HG02943 (cell line): ENCODE data around the gene TUBGCP2.

ENCODE experiments used
- ATAC-seq: cut with Tn5 transposase; IDR thresholded peaks from one replicate; pipeline ENCODE4 v1.9.1; 2021; ENCODE audit warnings: mild to moderate bottlenecking, low read depth, moderate library complexity; ENCODE audit not compliant: unreplicated experiment

The TUBGCP2 gene

GRCh38 chr10:133344236-133344635, 35.6 kb upstream of the TUBGCP2 start:
- no peak for ATAC-seq

GRCh38 chr10:133343558-133343957, 34.9 kb upstream of the TUBGCP2 start:
- ATAC-seq: no peak

GRCh38 chr10:133342942-133343341, 34.3 kb upstream of the TUBGCP2 start:
- no peak for ATAC-seq

- no peak for ATAC-seq
These were observed 33.3 kb upstream of the TUBGCP2 start for GRCh38 chr10:133341983-133342382.

GRCh38 chr10:133339708-133340380, 31.2 kb upstream of the TUBGCP2 start:
- no peak for ATAC-seq

GRCh38 chr10:133338080-133339071, 29.7 kb upstream of the TUBGCP2 start:
- no peak for ATAC-seq

GRCh38 chr10:133337370-133337725, 28.7 kb upstream of the TUBGCP2 start:
- no peak for ATAC-seq

- ATAC-seq: no peak
These were observed 28.1 kb upstream of the TUBGCP2 start, which contains the start of gene CALY for GRCh38 chr10:133336577-133337369. TSS of gene CALY (minus strand) at chr10:133336896. CDS start at chr10:133328989, 7,907 bp downstream.

- no peak for ATAC-seq
These were observed 27.5 kb upstream of the TUBGCP2 start for GRCh38 chr10:133336118-133336576.

- no peak for ATAC-seq
These were observed 26.8 kb upstream of the TUBGCP2 start for GRCh38 chr10:133335246-133336117.

GRCh38 chr10:133334503-133335245, 26.0 kb upstream of the TUBGCP2 start:
- no peak for ATAC-seq

GRCh38 chr10:133332936-133333699, 24.4 kb upstream of the TUBGCP2 start:
- ATAC-seq: no peak

- peak; percentile 76 for ATAC-seq
These were observed 21.0 kb upstream of the TUBGCP2 start for GRCh38 chr10:133329491-133330202.

GRCh38 chr10:133328358-133329343, 20.0 kb upstream of the TUBGCP2 start:
- no peak for ATAC-seq

GRCh38 chr10:133327651-133328357, 19.1 kb upstream of the TUBGCP2 start:
- ATAC-seq: no peak
